ENCODE results near the gene CD59.
"Not testable (repeated sequence)": the region's sequence is repeated elsewhere in the genome, so short reads cannot be mapped to it uniquely, and the experiment has no call there.

- TF ChIP-seq POLR2AphosphoS5 (IDR thresholded peaks at IDR 0.05); POLR2A (IDR thresholded peaks at IDR 0.05); CTCF (IDR thresholded peaks at IDR 0.05 in 8 of 11, conservative IDR thresholded peaks at IDR 0.05 in 3 of 11): not testable (repeated sequence)
These were observed 8.7 kb downstream of the CD59 start for GRCh38 chr11:33727539-33727938.
